HG02678 (cell line): ENCODE results near the gene RASGRP1.

ENCODE experiments used
- ATAC-seq: cut with Tn5 transposase; IDR thresholded peaks from one replicate; pipeline ENCODE4 v1.9.1; 2021; ENCODE audit warnings: mild to moderate bottlenecking, moderate library complexity; ENCODE audit not compliant: unreplicated experiment

The RASGRP1 gene

GRCh38 chr15:38576837-38577236 is 12.2 kb upstream of the RASGRP1 start:
- ATAC-seq = no peak

GRCh38 chr15:38576261-38576660 is 11.6 kb upstream of the RASGRP1 start:
- ATAC-seq = no peak

GRCh38 chr15:38565287-38565670 is 665 bp upstream of the RASGRP1 start:
- ATAC-seq = no peak

DNA sequence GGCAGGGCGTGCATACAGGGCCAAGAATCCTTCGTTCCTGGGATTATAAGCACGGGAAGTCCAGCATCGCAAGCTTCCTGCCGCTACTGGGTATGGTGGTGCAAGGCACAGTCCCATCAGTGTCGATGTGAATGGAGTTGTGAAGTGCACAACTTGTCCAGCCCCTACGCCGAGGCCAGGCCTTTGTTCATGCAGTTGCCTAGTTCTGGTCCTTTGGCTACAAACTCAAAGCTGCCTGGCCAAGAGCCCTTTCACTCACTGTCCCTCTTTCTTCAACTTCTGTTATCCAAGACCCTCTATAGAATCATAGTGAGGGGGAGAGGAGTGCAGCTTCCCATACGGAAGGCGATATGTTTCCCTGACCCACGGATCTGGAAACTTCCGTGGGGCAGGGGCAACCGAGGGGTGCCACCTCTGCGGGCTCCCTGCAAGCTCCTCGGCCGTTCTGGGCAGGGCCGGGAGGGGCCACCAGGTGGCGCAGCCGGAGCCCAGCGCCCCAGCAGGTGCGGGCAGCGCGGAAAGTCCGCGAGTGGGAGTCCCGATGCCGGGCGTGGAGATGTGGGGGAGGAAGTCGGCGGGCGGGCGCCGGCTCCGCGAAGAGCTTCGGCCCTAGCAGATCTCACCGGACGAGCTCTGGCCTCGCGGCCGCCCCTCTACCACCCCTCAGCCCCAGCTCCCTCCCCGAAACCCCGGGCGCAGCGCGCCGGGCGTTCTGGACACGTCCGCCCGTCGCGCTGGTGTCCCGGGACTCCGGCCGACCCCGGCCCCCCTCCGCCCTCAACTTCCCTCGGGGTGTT is 693 bp downstream of the RASGRP1 start:
- peak; percentile 63 for ATAC-seq

GRCh38 chr15:38562278-38562677 is 2.3 kb downstream of the RASGRP1 start:
- ATAC-seq = no peak

DNA sequence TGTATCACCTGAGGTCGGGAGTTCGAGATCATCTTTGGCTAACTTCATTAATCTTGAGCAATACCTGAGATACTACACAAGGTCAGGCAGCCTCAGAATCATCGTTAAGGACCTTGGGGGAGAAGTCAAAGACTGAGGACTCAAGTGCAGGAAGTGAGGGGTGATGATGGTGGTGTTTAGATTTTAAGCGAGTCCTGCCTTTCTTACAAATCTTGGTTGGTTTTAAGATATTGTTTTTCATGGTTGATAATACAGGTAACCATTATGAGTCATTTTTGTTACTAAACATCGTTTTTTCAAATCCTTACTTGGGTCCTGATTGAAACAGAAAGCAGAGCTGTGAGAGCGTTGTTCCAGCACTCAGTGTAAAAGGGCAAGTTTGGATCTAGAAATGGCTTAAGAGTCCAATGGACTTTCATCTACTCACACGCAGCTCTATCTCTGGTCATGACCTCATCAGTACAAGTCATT is 4.1 kb downstream of the RASGRP1 start:
- ATAC-seq = no peak

DNA sequence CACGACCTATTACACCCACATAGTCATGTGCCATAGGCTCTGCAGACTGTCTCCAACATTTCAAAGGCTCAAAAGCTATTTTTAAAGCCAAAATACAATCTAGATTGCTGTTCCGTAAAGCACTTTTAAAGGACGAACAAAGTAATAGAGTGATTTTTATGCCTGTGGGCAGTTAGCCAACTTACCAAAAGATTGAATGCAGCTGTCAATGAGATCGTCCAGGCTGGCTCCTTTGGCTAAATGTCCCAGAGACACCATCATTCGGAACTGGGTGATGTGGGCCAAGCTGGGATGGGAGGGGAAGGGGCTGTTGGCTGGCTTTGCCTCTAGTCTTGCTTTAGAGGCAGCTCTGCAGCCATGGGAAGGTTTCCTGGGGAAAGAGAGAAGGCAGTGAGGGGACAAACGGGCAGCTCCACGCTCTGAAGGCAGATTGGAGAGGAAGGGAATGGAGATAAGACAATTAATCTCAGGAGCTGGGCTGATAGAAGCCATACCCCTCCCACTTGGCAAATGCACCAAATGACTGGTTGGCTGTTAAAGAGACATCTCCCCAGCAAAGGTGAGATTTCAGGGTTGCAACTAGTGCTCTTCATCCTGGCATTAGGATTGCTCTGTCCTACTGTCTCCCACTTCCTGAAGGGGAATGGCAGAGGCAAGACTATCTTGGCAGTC is 4.8 kb downstream of the RASGRP1 start:
- ATAC-seq = no peak

DNA sequence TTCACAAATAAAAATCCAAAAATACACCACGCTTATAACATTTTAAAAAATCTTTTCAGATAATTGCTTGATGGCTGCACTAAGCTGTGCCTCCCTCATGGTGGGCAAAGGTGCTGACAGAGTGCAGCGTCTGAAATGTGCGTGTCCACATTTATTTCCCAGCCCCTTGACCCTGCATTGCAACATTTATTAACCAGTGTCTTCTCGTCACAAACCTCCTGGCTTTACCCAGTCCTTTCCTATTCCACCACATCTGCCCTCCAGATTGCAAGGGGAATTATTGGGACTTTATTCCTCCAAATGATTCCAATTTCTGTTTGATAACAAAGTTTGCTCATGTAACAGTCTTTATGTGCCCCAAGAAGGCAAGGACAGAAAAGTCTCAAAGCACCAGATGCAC is 5.5 kb downstream of the RASGRP1 start:
- no peak for ATAC-seq

DNA sequence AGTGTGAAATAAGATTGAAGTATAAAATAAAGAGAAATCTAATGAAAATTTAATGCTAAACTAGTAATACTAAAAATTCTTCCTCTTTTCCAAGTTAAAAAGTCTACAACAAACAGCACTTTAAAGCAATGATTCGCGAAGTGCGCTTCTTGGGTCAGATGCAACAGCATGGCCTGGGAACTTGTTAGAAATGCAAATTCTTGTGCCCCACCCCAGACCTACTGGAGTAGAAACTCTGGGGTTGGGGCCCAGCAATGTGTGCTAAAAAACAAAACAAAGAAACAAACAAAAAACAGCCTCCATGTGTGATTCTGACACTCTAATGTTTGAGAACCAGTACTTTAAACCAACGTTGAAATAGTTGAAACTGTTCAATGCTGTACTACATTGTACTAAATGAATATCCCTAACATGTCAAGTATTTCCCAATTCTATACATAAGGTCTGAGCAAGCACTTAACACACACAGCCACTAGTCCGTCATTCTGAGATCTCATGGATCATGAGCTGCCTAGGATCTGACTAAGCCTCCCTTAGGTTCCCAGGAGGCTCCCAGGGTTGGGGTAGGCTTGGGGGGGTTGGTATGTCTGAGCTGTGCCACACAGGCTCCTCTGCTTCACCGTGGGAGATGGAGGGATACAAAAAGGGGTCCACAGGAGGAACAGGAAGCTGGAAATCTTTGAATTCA is 6.1 kb downstream of the RASGRP1 start:
- no peak for ATAC-seq

GRCh38 chr15:38557921-38558320 is 6.7 kb downstream of the RASGRP1 start:
- ATAC-seq = no peak

GRCh38 chr15:38555686-38556334 is 8.8 kb downstream of the RASGRP1 start:
- ATAC-seq = peak; percentile 46

GRCh38 chr15:38554354-38554753 is 10.3 kb downstream of the RASGRP1 start:
- ATAC-seq = peak; percentile 76

DNA sequence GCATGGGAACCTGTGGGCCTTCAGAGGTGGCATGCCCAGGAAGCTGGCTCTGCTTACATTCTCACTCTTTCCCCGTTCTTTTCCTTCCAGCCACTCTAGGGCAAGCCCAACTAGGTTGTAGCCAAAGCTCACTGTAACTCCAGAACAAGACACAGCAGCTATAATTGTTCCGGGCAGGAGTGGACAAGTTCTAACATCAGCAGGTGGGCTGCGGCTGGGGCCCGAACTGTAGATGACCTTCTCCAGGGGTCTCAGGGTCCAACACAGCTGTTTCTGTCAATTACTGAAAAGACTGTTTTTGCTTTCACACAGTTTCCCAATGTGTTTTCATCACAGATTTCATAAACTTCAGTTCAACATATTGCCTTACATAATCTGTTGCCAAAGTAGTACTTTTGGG is 11.5 kb downstream of the RASGRP1 start:
- no peak for ATAC-seq

GRCh38 chr15:38551720-38552648 is 12.6 kb downstream of the RASGRP1 start:
- no peak for ATAC-seq

DNA sequence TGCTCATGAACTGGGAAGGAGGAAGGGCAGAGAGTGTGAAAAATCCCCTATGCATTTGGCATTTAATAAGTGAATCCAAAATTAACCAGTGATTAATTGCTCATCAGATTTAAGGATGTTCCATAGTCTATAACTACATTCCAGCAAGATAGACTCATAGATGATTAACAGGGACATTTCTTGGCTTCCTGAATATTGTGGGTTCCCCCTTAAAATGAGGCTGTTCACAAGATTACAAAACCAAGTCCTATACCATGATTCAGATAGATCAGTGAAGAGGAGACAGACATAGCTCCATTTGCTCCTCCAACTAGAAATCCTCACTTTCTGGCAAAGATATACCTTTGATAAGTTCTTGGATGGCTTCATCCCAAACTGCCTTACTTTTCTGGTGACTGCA is 15.4 kb downstream of the RASGRP1 start:
- no peak for ATAC-seq

GRCh38 chr15:38547255-38547997 is 17.2 kb downstream of the RASGRP1 start:
- ATAC-seq = no peak

DNA sequence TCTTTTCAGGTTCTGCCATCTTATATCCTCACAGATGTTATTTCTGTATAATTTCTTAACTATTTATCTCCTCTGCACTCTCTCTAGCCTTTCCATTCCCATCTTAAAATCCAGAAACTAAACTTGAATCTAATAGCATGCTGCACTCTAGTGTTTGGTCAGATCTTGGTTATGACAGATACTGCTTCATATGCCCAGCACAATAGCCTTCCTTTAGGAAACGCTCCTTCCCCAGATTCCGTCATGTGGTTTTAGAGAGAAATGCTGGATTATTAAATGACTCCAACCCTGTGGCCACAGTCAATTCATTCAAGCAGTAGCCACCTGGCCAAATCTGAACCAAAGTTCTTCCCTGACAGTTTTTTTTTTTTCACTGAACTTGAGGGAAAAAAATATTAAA is 19.4 kb downstream of the RASGRP1 start:
- ATAC-seq = no peak

DNA sequence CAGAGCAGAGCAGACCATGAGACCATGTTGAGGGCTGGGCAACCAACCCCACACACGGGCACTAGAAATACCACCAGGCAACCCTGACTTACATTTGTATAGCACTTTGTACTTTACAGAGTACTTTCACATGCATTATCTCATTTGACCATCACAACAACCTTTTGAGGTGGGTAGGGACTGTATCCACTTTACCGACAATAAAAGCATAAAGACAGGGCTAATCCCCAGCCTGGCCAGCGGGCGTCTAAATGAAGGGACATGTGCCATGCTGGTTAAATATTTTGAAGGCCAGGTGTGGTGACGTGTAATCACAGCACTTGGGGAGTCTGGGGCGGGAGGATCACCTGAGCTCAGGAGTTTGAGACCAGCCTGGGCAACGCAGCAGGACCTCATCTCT is 23.6 kb downstream of the RASGRP1 start:
- no peak for ATAC-seq

DNA sequence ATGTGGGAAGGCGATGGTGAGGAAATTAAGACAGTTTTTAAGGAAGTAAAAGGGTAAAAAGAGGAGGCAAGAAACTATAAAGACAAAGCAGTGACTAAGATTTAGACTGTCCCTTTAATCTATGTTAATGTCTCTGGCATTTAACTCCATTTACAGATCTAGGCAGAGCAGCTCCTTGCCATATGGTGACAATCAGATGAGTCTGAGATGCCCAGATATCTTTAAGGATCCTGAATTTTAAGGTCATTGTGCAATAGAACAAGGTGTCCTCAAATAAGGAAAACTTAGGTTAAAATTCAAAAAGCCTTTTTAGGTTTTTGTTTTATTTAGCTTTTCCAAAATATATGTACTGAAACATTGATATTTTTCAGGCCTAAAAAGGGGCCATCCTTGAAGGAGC is 24.1 kb downstream of the RASGRP1 start:
- no peak for ATAC-seq

DNA sequence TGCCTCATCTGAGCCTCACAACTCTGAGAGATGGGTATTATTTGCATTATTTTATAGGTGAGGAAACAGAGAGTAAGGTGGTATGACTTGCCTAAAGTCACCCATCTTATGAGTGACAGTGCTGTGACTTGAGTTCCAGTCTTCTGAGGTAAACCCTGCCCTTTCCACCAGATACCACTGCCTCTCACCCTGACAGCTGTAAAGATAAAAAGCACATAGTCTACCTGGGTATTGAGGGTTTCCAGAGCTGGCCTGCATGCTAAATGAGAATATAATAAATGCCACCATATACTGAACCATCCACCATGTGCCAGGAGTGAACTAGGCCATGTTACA is 25.6 kb downstream of the RASGRP1 start:
- ATAC-seq = no peak
